Sigmoid colon (tissue), 4 donors: ENCODE results near the gene ETV5.

Source experiments
- CTCF ChIP-seq, 4 experiments: fragments of 450-650 bp in 3 of 4; fragments of 200-600 bp in 1 of 4; IDR thresholded peaks; one replicate each; pipeline ENCODE4 v1.5.1; 2016 to 2019; ENCODE audit warnings: antibody characterized with exemption in 4 of 4, mild to moderate bottlenecking in 3 of 4, moderate library complexity in 2 of 4
- EP300 ChIP-seq, 4 donors: sonication (generic); formaldehyde crosslinking; IDR thresholded peaks; one replicate each; pipeline ENCODE4 v1.6.1; 2017; ENCODE audit warnings: antibody characterized with exemption in 4 of 4
- POLR2A ChIP-seq, 2 donors: fragments of 450-650 bp; IDR thresholded peaks; one replicate each; pipeline ENCODE4 v1.6.1; 2016; ENCODE audit warnings: antibody characterized with exemption in 2 of 2, mild to moderate bottlenecking in 2 of 2, moderate library complexity in 2 of 2

GRCh38 chr3:186053954-186054791 is 54.7 kb downstream of the ETV5 start:
- no peak for TF ChIP-seq CTCF (IDR thresholded peaks at IDR 0.05)
- no peak for TF ChIP-seq POLR2A (IDR thresholded peaks at IDR 0.05)
- TF ChIP-seq EP300 (IDR thresholded peaks at IDR 0.05) = no peak
